ENCODE results near the gene HNRNPA1.
"Not testable (repeated sequence)": the region's sequence is repeated elsewhere in the genome, so short reads cannot be mapped to it uniquely, and the experiment has no call there.

The HNRNPA1 gene

GRCh38 chr12:54280468-54281260 lies at the start of gene HNRNPA1:
TSS of gene HNRNPA1 (plus strand) at chr12:54280726. CDS start at chr12:54280808, 82 bp downstream.
- DNase-seq (ENCODE audit: low spot score): peak; percentile 100

GRCh38 chr12:54231269-54231668 lies 49.3 kb upstream of the HNRNPA1 start:
- not testable (repeated sequence) for DNase-seq (ENCODE audit: low spot score)

- no peak for DNase-seq (ENCODE audit: low spot score)
Observed at GRCh38 chr12:54232790-54233189, 47.7 kb upstream of the HNRNPA1 start.

- no peak for DNase-seq (ENCODE audit: low spot score)
Observed at GRCh38 chr12:54238531-54238930, 42.0 kb upstream of the HNRNPA1 start.

GRCh38 chr12:54239620-54240019 lies 40.9 kb upstream of the HNRNPA1 start:
- no peak for DNase-seq (ENCODE audit: low spot score)

- no peak for DNase-seq (ENCODE audit: low spot score)
Observed at GRCh38 chr12:54240129-54240528, 40.4 kb upstream of the HNRNPA1 start.

- no peak for DNase-seq (ENCODE audit: low spot score)
Observed at GRCh38 chr12:54240971-54241588, 39.4 kb upstream of the HNRNPA1 start.

GRCh38 chr12:54246011-54246641 lies 34.4 kb upstream of the HNRNPA1 start:
- DNase-seq (ENCODE audit: low spot score): no peak

- DNase-seq (ENCODE audit: low spot score): no peak
Observed at GRCh38 chr12:54249489-54249888, 31.0 kb upstream of the HNRNPA1 start.

- peak; percentile 60 for DNase-seq (ENCODE audit: low spot score)
Observed at GRCh38 chr12:54251667-54252284, 28.8 kb upstream of the HNRNPA1 start.

- no peak for DNase-seq (ENCODE audit: low spot score)
Observed at GRCh38 chr12:54253240-54253639, 27.3 kb upstream of the HNRNPA1 start.

GRCh38 chr12:54257332-54257731 lies 23.2 kb upstream of the HNRNPA1 start:
- DNase-seq (ENCODE audit: low spot score): no peak

GRCh38 chr12:54258201-54258681 lies 22.3 kb upstream of the HNRNPA1 start:
- no peak for DNase-seq (ENCODE audit: low spot score)

GRCh38 chr12:54259194-54260011 lies 21.1 kb upstream of the HNRNPA1 start:
- DNase-seq (ENCODE audit: low spot score): no peak

- DNase-seq (ENCODE audit: low spot score): no peak
Observed at GRCh38 chr12:54261815-54262402, 18.6 kb upstream of the HNRNPA1 start.

- DNase-seq (ENCODE audit: low spot score): no peak
Observed at GRCh38 chr12:54262403-54262925, 18.1 kb upstream of the HNRNPA1 start.

- DNase-seq (ENCODE audit: low spot score): no peak
Observed at GRCh38 chr12:54265364-54265812, 15.1 kb upstream of the HNRNPA1 start.

GRCh38 chr12:54266852-54267251 lies 13.7 kb upstream of the HNRNPA1 start:
- no peak for DNase-seq (ENCODE audit: low spot score)

- DNase-seq (ENCODE audit: low spot score): no peak
Observed at GRCh38 chr12:54270345-54270744, 10.2 kb upstream of the HNRNPA1 start.

GRCh38 chr12:54272214-54272613 lies 8.3 kb upstream of the HNRNPA1 start:
- no peak for DNase-seq (ENCODE audit: low spot score)

- DNase-seq (ENCODE audit: low spot score): no peak
Observed at GRCh38 chr12:54273981-54274380, 6.5 kb upstream of the HNRNPA1 start.

Data from RKO (cell line).